HepG2 (cell line): ENCODE results near the gene CSNK2B. TPM values are rescaled to one million over a fixed set of nuclear protein-coding genes. Genes with fewer than 3 reads are reported as not detected.

Experiments
- KDM5A ChIP-seq: fragments of 200-600 bp; sonication (generic); IDR thresholded peaks from 2 replicates; pipeline ENCODE4 v1.7.0; 2018; ENCODE audit warnings: antibody characterized with exemption, mild to moderate bottlenecking, low read length, borderline replicate concordance
- LCORL ChIP-seq, 2 experiments: fragments of 450-650 bp in 1 of 2; sonication (generic) in 1 of 2; formaldehyde crosslinking in 1 of 2; IDR thresholded peaks; 2 replicates each; pipeline versions ENCODE4 v1.5.0 to v1.6.1; 2017 to 2020; ENCODE audit warnings: antibody characterized with exemption in 1 of 2, missing genetic modification reagents in 1 of 2
- MYNN ChIP-seq: sonication (generic); formaldehyde crosslinking; IDR thresholded peaks from 2 replicates; pipeline ENCODE4 v1.4.0; 2020; ENCODE audit warnings: mild to moderate bottlenecking, low read depth, missing genetic modification reagents
- NFKBIZ ChIP-seq: IDR thresholded peaks from 2 replicates; pipeline ENCODE4 v1.6.1; 2018; ENCODE audit warnings: missing genetic modification reagents, missing compliant biosample characterization
- PHB2 ChIP-seq: fragments of 450-650 bp; IDR thresholded peaks from 2 replicates; pipeline ENCODE4 v1.6.1; 2018; ENCODE audit not compliant: partially characterized antibody
- RBM39 ChIP-seq: fragments of 200-400 bp; formaldehyde crosslinking; IDR thresholded peaks from one replicate; pipeline ENCODE4 v1.6.1; 2018; ENCODE audit warnings: antibody characterized with exemption, mild to moderate bottlenecking, low read depth, low read length; ENCODE audit not compliant: poor library complexity, severe bottlenecking
- RFX1 ChIP-seq: fragments of 450-650 bp; IDR thresholded peaks from 2 replicates; pipeline ENCODE4 v1.6.1; 2017
- SRSF1 ChIP-seq: fragments of 200-400 bp; formaldehyde crosslinking; optimal IDR thresholded peaks from 2 replicates; pipeline ENCODE3; 2017; ENCODE audit warnings: mild to moderate bottlenecking, low read depth, low read length, moderate library complexity
- TCF7L2 ChIP-seq: IDR thresholded peaks from 2 replicates; pipeline ENCODE4 v1.6.1; 2011; ENCODE audit warnings: mild to moderate bottlenecking, low read depth, low read length, moderate library complexity
- ZC3H4 ChIP-seq: sonication (generic); formaldehyde crosslinking; IDR thresholded peaks from 2 replicates; pipeline ENCODE4 v1.4.0; 2020; ENCODE audit warnings: missing genetic modification reagents, borderline replicate concordance
- ZNF12 ChIP-seq: sonication (generic); formaldehyde crosslinking; IDR thresholded peaks from 2 replicates; pipeline ENCODE4 v1.5.0; 2020; ENCODE audit warnings: missing genetic modification reagents
- ZNF20 ChIP-seq: sonication (generic); formaldehyde crosslinking; IDR thresholded peaks from 2 replicates; pipeline ENCODE4 v1.4.0; 2020; ENCODE audit warnings: mild to moderate bottlenecking, moderate library complexity, missing genetic modification reagents
- ZNF256 ChIP-seq: sonication (generic); formaldehyde crosslinking; conservative IDR thresholded peaks from 2 replicates; pipeline ENCODE4 v1.4.0; 2020; ENCODE audit warnings: missing genetic modification reagents
- ZNF510 ChIP-seq: sonication (generic); formaldehyde crosslinking; IDR thresholded peaks from 2 replicates; pipeline ENCODE4 v1.4.0; 2020; ENCODE audit warnings: low read depth, mild to moderate bottlenecking, missing genetic modification reagents
- ZNF749 ChIP-seq: sonication (generic); formaldehyde crosslinking; IDR thresholded peaks from 2 replicates; pipeline ENCODE4 v1.8.0; 2022; ENCODE audit warnings: mild to moderate bottlenecking, missing genetic modification reagents, moderate library complexity, borderline replicate concordance
- ZNF75D ChIP-seq: sonication (generic); formaldehyde crosslinking; IDR thresholded peaks from 2 replicates; pipeline ENCODE4 v1.8.1; 2023; ENCODE audit warnings: missing genetic modification reagents, mild to moderate bottlenecking, borderline replicate concordance
- polyA plus RNA-seq, 8 experiments: library from polyadenylated mRNA; depleted of rRNA in 3 of 8; stranded (reverse) in 7 of 8; unstranded in 1 of 8; fragments of >200 nt; fragmentation: Illumina TruSeq in 4 of 8; extraction: Trizol in 4 of 8; gene quantifications; 2 replicates each; pipeline versions ENCODE4 v1.2.1 to v1.2.3, GENCODE V29; 2011 to 2016; ENCODE audit warnings: low read depth in 4 of 8, missing spikeins in 1 of 8, mixed read lengths in 1 of 8; ENCODE audit not compliant: insufficient read depth in 1 of 8
- total RNA-seq, 5 experiments: library from RNA; depleted of rRNA; stranded (reverse); fragments of >200 nt; fragmentation: Illumina TruSeq; extraction: Trizol; gene quantifications; 2 replicates each; pipeline ENCODE4 v1.2.3, GENCODE V29; 2016; ENCODE audit warnings: low read depth in 1 of 5
- TF ChIP-seq, protein P1 (sequence below): sonication (generic); formaldehyde crosslinking; IDR thresholded peaks from 2 replicates; pipeline ENCODE4 v1.5.1; 2020; ENCODE audit warnings: mild to moderate bottlenecking, missing genetic modification reagents, moderate library complexity
- TF ChIP-seq, protein P2 (sequence below): sonication (generic); formaldehyde crosslinking; IDR thresholded peaks from 2 replicates; pipeline ENCODE4 v1.8.0; 2022; ENCODE audit warnings: mild to moderate bottlenecking, missing genetic modification reagents, borderline replicate concordance
- TF ChIP-seq, protein P3 (sequence below): sonication (generic); formaldehyde crosslinking; conservative IDR thresholded peaks from 2 replicates; pipeline ENCODE4 v1.4.0; 2020; ENCODE audit warnings: missing genetic modification reagents
- TF ChIP-seq, protein P4 (sequence below): sonication (generic); formaldehyde crosslinking; IDR thresholded peaks from 2 replicates; pipeline ENCODE4 v1.8.1; 2023; ENCODE audit warnings: mild to moderate bottlenecking, missing genetic modification reagents, borderline replicate concordance

The CSNK2B gene
- total and polyA plus RNA-seq, 2 of the 13 experiments (the other 11 are each of a cell fraction or from before 2014, with no cell fraction given), result 111 to 296 TPM

DNA sequence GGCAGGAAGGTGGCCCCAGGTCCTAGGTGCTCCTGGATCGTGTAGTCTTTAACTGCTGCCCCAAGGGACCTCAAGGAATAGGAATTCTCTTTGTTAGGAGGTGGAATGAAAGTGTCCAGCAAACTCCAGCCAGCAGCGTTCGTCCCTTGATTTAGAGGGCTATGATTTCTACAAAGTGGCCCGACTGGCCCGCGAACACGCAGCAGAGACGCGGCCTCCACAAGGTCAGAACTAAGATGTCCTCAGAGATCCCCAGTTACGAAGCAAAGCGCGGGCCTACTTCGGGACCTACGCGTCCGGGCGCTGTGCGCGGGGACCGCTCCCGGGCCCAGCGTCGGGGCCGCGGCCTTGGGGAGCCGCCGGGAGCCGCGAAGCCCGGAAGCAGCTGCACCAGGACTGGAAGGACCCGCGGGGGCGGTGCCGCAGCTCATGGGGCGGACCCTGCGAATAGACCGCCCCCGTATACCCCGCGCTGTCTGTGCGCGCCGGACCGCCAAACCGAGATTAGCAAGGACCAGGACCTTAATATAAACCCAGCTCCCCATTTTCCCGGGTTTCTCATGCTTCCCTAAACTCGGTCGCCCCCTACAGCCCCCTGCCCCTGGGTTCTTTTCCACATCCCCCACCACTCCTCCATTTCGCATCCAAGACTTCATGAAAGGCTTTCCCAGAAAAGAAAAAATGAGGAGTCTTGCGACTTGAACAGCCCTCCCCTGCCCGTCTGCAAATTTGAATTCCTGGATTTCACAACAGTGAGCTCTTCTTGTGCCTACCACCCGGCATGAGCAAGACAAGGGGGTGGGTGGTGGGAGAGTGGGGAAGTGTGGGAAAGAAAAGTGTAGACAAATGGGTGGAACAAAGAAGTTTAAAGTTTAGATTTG, 5.3 kb upstream of the CSNK2B start, which contains the start of gene C6orf47 (continued):
- TF ChIP-seq MYNN (CRISPR knock-in tag) (no peak), ZNF749 (CRISPR knock-in tag) (peak; percentile 68; the same call in 1 of the 2 replicates), LCORL (IDR thresholded peaks at IDR 0.05) (no peak), LCORL (CRISPR knock-in tag; IDR thresholded peaks at IDR 0.05) (peak; percentile 75), KDM5A (peak; percentile 35; the same call in 1 of the 2 replicates), ZNF256 (0 out of 2 replicates have a peak, but pooled peaks have one; percentile 84), ZNF12 (CRISPR knock-in tag) (peak; percentile 70; the same call in 1 of the 2 replicates), TCF7L2 (no peak), ZC3H4 (CRISPR knock-in tag) (peak; percentile 33; the same call in 1 of the 2 replicates), ZNF75D (no peak), RFX1 (no peak), RBM39 (peak; percentile 85), NFKBIZ (CRISPR knock-in tag) (peak; percentile 70), SRSF1 (no peak), ZNF510 (peak; percentile 18; the same call in 1 of the 2 replicates), ZNF20 (CRISPR knock-in tag) (0 out of 2 replicates have a peak, but pooled peaks have one; percentile 28), PHB2 (no peak)
- TF ChIP-seq, protein P1, sequence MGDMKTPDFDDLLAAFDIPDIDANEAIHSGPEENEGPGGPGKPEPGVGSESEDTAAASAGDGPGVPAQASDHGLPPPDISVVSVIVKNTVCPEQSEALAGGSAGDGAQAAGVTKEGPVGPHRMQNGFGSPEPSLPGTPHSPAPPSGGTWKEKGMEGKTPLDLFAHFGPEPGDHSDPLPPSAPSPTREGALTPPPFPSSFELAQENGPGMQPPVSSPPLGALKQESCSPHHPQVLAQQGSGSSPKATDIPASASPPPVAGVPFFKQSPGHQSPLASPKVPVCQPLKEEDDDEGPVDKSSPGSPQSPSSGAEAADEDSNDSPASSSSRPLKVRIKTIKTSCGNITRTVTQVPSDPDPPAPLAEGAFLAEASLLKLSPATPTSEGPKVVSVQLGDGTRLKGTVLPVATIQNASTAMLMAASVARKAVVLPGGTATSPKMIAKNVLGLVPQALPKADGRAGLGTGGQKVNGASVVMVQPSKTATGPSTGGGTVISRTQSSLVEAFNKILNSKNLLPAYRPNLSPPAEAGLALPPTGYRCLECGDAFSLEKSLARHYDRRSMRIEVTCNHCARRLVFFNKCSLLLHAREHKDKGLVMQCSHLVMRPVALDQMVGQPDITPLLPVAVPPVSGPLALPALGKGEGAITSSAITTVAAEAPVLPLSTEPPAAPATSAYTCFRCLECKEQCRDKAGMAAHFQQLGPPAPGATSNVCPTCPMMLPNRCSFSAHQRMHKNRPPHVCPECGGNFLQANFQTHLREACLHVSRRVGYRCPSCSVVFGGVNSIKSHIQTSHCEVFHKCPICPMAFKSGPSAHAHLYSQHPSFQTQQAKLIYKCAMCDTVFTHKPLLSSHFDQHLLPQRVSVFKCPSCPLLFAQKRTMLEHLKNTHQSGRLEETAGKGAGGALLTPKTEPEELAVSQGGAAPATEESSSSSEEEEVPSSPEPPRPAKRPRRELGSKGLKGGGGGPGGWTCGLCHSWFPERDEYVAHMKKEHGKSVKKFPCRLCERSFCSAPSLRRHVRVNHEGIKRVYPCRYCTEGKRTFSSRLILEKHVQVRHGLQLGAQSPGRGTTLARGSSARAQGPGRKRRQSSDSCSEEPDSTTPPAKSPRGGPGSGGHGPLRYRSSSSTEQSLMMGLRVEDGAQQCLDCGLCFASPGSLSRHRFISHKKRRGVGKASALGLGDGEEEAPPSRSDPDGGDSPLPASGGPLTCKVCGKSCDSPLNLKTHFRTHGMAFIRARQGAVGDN (CRISPR knock-in tag), result peak; percentile 96
- TF ChIP-seq, protein P2, sequence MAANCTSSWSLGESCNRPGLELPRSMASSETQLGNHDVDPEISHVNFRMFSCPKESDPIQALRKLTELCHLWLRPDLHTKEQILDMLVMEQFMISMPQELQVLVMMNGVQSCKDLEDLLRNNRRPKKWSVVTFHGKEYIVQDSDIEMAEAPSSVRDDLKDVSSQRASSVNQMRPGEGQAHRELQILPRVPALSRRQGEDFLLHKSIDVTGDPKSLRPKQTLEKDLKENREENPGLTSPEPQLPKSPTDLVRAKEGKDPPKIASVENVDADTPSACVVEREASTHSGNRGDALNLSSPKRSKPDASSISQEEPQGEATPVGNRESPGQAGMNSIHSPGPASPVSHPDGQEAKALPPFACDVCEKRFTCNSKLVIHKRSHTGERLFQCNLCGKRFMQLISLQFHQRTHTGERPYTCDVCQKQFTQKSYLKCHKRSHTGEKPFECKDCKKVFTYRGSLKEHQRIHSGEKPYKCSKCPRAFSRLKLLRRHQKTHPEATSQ (CRISPR knock-in tag), result peak; percentile 68
- TF ChIP-seq, protein P3, sequence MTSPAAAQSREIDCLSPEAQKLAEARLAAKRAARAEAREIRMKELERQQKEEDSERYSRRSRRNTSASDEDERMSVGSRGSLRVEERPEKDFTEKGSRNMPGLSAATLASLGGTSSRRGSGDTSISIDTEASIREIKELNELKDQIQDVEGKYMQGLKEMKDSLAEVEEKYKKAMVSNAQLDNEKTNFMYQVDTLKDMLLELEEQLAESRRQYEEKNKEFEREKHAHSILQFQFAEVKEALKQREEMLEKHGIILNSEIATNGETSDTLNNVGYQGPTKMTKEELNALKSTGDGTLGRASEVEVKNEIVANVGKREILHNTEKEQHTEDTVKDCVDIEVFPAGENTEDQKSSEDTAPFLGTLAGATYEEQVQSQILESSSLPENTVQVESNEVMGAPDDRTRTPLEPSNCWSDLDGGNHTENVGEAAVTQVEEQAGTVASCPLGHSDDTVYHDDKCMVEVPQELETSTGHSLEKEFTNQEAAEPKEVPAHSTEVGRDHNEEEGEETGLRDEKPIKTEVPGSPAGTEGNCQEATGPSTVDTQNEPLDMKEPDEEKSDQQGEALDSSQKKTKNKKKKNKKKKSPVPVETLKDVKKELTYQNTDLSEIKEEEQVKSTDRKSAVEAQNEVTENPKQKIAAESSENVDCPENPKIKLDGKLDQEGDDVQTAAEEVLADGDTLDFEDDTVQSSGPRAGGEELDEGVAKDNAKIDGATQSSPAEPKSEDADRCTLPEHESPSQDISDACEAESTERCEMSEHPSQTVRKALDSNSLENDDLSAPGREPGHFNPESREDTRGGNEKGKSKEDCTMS (CRISPR knock-in tag), result no peak
- TF ChIP-seq, protein P4, sequence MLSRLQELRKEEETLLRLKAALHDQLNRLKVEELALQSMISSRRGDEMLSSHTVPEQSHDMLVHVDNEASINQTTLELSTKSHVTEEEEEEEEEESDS, result no peak; the same call in 1 of the 2 replicates
